Brain microvascular endothelial cell (primary cell): ENCODE measurements around the gene MEIOB.

Experiments used
- DNase-seq: peaks from one replicate; pipeline ENCODE4 v3.0.0-alpha.2; 2020
- H3K27ac ChIP-seq: fragments of 250-450 bp; sonication (Bioruptor Pico); 2 replicates; pipeline ENCODE4 v1.5.1; 2020; ENCODE audit warnings: mild to moderate bottlenecking, moderate library complexity
- H3K27me3 ChIP-seq: fragments of 250-450 bp; sonication (Bioruptor Pico); replicated peaks from 2 replicates; pipeline ENCODE4 v1.5.1; 2020; ENCODE audit warnings: mild to moderate bottlenecking
- H3K36me3 ChIP-seq: fragments of 250-450 bp; sonication (Bioruptor Pico); replicated peaks from 2 replicates; pipeline ENCODE4 v1.5.1; 2020; ENCODE audit warnings: mild to moderate bottlenecking
- H3K4me3 ChIP-seq: 2 replicates; pipeline ENCODE4 v1.5.1; 2011; ENCODE audit warnings: low read depth, mild to moderate bottlenecking, control low read depth, low read length, moderate library complexity
- in situ Hi-C: cut with HindIII; loops from 2 replicates; pipeline ENCODE4 v1.10.0; 2017; ENCODE audit warnings: low sequenced_read_pairs, low pct_ligation_motif_present
- TF ChIP-seq, protein P1 (sequence below): IDR thresholded peaks from 2 replicates; pipeline ENCODE4 v1.5.1; 2011; ENCODE audit warnings: low read depth, mild to moderate bottlenecking, moderate library complexity, low read length, control low read depth, inconsistent platforms; ENCODE audit errors: missing control alignments

The MEIOB gene

DNA sequence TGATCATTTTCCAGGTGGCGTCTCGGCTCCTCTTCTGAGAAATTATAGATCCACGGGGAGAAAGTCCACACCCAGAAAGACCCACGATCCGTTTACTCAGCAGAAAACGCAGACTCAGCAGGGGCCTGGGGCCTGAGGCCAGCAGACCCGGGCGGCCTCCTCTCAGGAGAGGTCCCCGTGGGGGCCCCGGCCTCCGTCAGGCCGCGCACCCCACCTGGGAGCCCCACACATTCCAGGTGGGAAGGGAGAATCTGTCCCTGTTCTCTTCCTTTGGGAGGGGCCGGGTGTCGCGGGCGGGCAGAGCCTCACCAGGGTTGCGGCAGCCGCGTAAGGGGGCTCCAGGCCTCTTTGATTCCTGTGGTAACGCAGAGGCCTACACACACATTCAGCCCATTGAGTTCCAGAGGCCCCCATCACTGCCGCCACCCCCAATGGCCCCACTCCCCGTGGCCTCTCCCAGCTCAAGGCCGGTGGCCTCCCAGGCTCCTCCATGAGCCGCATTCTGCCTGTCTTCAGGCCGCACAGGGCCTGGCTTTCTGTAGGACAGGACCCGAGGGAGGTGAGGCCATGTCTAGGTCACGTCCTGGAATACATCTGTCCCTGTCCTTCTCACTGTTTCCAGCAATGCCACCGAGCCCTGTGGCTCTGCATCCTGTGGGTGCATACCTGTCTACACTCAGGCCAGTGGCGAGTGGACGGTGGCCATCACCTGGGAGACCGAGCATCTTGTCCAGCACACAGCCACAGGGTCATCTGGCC is 76.9 kb downstream of the MEIOB start:
- Histone ChIP-seq H3K36me3 (peaks cover 4% of the 10 kb centered on the region), H3K4me3 (no peak overlapping the region), H3K27me3 (no peaks in the 10 kb centered on the region), H3K27ac (no peak overlapping the region)
- in situ Hi-C loops, result no loop called here
- TF ChIP-seq, protein P1, sequence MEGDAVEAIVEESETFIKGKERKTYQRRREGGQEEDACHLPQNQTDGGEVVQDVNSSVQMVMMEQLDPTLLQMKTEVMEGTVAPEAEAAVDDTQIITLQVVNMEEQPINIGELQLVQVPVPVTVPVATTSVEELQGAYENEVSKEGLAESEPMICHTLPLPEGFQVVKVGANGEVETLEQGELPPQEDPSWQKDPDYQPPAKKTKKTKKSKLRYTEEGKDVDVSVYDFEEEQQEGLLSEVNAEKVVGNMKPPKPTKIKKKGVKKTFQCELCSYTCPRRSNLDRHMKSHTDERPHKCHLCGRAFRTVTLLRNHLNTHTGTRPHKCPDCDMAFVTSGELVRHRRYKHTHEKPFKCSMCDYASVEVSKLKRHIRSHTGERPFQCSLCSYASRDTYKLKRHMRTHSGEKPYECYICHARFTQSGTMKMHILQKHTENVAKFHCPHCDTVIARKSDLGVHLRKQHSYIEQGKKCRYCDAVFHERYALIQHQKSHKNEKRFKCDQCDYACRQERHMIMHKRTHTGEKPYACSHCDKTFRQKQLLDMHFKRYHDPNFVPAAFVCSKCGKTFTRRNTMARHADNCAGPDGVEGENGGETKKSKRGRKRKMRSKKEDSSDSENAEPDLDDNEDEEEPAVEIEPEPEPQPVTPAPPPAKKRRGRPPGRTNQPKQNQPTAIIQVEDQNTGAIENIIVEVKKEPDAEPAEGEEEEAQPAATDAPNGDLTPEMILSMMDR, result no peak
- no peak for DNase-seq

DNA sequence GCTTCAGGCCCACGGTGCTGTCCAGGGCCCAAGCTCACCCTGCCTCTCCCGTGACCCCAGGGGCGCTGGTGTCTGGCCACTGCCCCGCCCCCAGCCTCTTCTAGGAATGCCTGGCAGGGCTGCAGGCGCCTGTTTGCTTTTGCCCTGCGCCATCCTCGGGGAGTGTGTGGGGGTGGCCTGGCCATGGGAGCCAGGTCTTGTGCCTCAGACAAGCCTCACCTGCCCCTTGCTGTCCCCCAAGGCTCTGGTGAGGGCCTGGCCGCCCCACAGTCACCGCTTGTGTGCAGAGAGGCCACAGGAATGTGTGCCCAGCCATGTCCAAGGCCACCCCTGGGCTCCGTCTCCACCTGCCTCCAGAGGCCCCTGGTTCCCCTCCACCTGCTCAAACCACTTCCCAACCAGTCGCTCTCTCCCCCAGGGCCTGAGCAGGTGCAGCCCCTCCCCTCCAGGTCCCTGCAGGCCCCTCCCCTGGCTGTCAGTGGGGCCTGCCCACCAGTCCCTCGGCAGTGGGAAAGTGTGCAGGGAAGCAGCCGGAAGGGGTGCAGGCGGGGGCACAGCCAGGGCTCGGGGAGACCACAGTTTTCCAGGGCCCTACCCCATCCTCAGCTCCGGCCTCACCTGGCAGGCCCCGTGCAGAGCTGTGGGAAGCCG is 77.6 kb downstream of the MEIOB start:
- in situ Hi-C loops, result no loop called here
- TF ChIP-seq, protein P1, result no peak

DNA sequence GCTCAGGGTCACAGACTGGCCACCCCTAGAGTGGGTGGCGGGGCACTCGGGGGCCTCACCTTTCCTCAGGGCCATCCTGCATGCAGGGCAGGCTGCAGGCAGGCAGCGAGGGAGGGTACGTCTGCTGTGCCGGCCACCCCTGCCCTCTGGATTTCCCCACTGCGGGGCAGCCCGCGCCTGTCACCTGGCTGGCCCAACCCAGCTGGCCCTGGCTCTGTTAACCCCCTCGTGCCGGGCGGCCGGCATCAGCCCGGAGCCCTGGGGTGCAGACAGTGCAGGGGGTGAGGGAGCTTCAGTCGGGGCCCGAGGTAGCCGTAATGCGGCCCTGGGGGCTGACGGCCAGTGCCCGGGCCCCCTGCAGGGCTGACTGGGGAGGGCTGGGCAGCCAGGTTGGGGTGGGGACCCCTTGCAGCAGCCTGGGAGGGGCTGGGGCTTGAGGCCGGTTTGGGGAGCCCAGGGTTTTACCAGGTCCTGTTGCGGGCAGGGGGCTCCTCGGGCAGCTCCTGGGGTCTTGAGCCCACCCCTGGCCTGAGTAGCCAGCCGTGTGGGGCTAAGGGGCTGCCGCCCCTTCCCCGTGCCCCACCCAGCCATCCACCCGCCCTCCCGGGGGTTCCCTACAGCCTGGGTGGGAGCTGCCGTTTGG is 78.3 kb downstream of the MEIOB start, which contains the start of gene IGFALS:
IGFALS (minus strand) TSS at position 128 of the 643 bp plus-strand sequence; CDS start at position 75, 53 bp downstream.
- DNase-seq, result no peak
- H3K27me3 ChIP-seq, result no peaks in the 10 kb centered on the region
- in situ Hi-C loops, result no loop called here
- TF ChIP-seq, protein P1, result no peak
- no peak within 1 kb of the TSS for H3K4me3 ChIP-seq
- H3K27ac ChIP-seq, result no peak within 1 kb of the TSS
- H3K36me3 ChIP-seq, result peaks cover 8% of the 10 kb centered on the region

More for the DNA sequence above, 77.6 kb downstream of the MEIOB start:
- peaks cover 4% of the 10 kb centered on the region for H3K36me3 ChIP-seq
- H3K4me3 ChIP-seq, result no peak overlapping the region
- no peak for DNase-seq
- H3K27me3 ChIP-seq, result no peaks in the 10 kb centered on the region
- no peak overlapping the region for H3K27ac ChIP-seq

DNA sequence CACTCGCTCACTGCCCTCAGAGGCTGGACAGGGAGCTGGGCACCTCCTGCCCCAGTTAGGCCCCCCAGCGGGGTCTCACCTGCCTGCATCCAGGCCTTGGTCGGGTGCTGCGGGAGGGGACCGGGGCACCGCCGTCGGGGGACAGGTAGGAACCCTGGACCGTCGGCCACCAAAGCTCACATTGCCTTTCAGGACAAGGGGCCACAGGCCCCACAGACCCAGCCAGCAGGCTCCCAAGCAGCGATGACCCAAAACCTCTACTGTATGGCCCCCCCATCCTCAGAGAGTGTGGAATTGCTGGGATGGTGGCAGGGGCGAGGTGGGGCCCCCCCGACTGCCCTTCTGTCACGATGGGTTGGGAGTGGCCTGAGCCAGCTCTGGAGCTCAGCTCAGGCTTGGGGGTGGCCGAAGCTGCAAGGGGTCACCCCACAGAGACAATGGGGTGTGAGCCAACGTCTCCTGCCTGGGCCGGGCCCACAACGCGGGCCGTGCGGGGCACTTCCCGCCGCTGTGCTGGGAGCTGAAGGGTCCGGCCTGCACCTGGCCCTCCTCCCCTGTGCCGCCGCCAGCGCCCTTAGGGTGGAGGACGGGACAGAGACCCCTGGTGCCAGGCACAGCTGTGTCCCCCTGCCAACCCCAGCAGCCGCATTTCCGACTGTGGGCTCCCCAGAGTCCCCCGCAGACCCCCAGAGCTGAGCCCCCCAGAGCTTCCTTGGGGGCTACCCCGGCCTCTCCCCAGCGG is 79.0 kb downstream of the MEIOB start:
- in situ Hi-C loops, result no loop called here
- no peak for DNase-seq

More for the DNA sequence above, 79.0 kb downstream of the MEIOB start:
- no peak overlapping the region for H3K27ac ChIP-seq
- H3K4me3 ChIP-seq, result no peak overlapping the region
- no peaks in the 10 kb centered on the region for H3K27me3 ChIP-seq
- peaks cover 15% of the 10 kb centered on the region for H3K36me3 ChIP-seq
- TF ChIP-seq, protein P1, result no peak
